Esophagus (tissue), 2 donors: ENCODE measurements around the gene SIN3B. TPM values are rescaled to one million over a fixed set of nuclear protein-coding genes. Genes with fewer than 3 reads are reported as not detected.

Source experiments
- H3K27ac ChIP-seq, 2 donors: one replicate each; pipeline ENCODE4 v1.5.1; 2013; ENCODE audit warnings: low read depth in 2 of 2, mild to moderate bottlenecking in 2 of 2, inconsistent platforms in 1 of 2, low read length in 1 of 2, moderate library complexity in 1 of 2
- H3K27me3 ChIP-seq, 2 donors: one replicate each; pipeline ENCODE4 v1.6.1; 2013; ENCODE audit warnings: low read length in 2 of 2, control low read depth in 1 of 2, mild to moderate bottlenecking in 1 of 2; ENCODE audit not compliant: insufficient read depth in 2 of 2, control insufficient read depth in 1 of 2
- H3K36me3 ChIP-seq, 2 donors: one replicate each; pipeline ENCODE4 v1.6.1; 2013; ENCODE audit warnings: low read length in 1 of 2; ENCODE audit not compliant: control insufficient read depth in 2 of 2, insufficient read depth in 2 of 2
- H3K4me1 ChIP-seq, 2 donors: one replicate each; pipeline ENCODE4 v1.6.1; 2013; ENCODE audit warnings: low read length in 1 of 2; ENCODE audit not compliant: control insufficient read depth in 2 of 2, insufficient read depth in 2 of 2
- H3K4me3 ChIP-seq, 2 donors: one replicate each; pipeline ENCODE4 v1.5.1; 2013; ENCODE audit warnings: low read length in 2 of 2, mild to moderate bottlenecking in 2 of 2, low read depth in 1 of 2, moderate library complexity in 1 of 2
- H3K9me3 ChIP-seq, 2 donors: one replicate each; pipeline ENCODE4 v1.6.1; 2013; ENCODE audit warnings: mild to moderate bottlenecking in 2 of 2, low read depth in 1 of 2, low read length in 1 of 2, moderate library complexity in 1 of 2; ENCODE audit not compliant: control insufficient read depth in 2 of 2, insufficient read depth in 1 of 2
- WGBS, 2 donors: extraction: QIAGEN DNeasy Blood & Tissue Kit; methylation state at CpG; one replicate each; pipeline ENCODE4 v1.1.7; 2013; 5-methylcytosine and 5-hydroxymethylcytosine counted together
- polyA plus RNA-seq, 2 donors: library from polyadenylated mRNA; stranded (reverse); fragments of 200-250 nt; gene quantifications; one replicate each; pipeline ENCODE4 v1.2.3, GENCODE V29; 2013
- donor health status: healthy with polysubstance abuse.
- donor health status: Bipolar disorder and iron deficiency.

The SIN3B gene
- polyA plus RNA-seq, 2 donors, result 19.0 to 40.3 TPM

GRCh38 chr19:16914421-16914820 is 85.2 kb downstream of the SIN3B start:
- 91 to 93% methylated on average over 10 to 11 of the region's 11 CpGs for WGBS, 2 donors
- no peak overlapping the region for H3K27ac ChIP-seq
- H3K4me1 ChIP-seq, result no peaks in the 10 kb centered on the region
- no peaks in the 10 kb centered on the region for H3K36me3 ChIP-seq
- no peaks in the 10 kb centered on the region for H3K27me3 ChIP-seq
- H3K4me3 ChIP-seq, result no peak overlapping the region
- peaks cover 6 to 24% of the 10 kb centered on the region in 2 donors for H3K9me3 ChIP-seq

- no peak overlapping the region for H3K4me3 ChIP-seq
- H3K27me3 ChIP-seq, result no peaks in the 10 kb centered on the region
- H3K4me1 ChIP-seq, result no peaks in the 10 kb centered on the region
- no peak overlapping the region for H3K27ac ChIP-seq
- no peaks in the 10 kb centered on the region for H3K36me3 ChIP-seq
- WGBS, 2 donors, result 61 to 63% methylated on average over 3 of the region's 3 CpGs
- H3K9me3 ChIP-seq, result peaks cover 6 to 27% of the 10 kb centered on the region in 2 donors
Measured at GRCh38 chr19:16915135-16915534, 85.9 kb downstream of the SIN3B start.

- Histone ChIP-seq H3K9me3 (peaks cover 6 to 27% of the 10 kb centered on the region in 2 donors), H3K36me3 (no peaks in the 10 kb centered on the region), H3K4me3 (no peak overlapping the region), H3K27me3 (no peaks in the 10 kb centered on the region), H3K27ac (no peak overlapping the region), H3K4me1 (no peaks in the 10 kb centered on the region)
- WGBS, 2 donors, result 51 to 62% methylated on average over 3 of the region's 3 CpGs
Measured at GRCh38 chr19:16915734-16916133, 86.5 kb downstream of the SIN3B start.

GRCh38 chr19:16917401-16917800 is 88.2 kb downstream of the SIN3B start:
- 80 to 82% methylated on average over 7 of the region's 7 CpGs for WGBS, 2 donors
- no peak overlapping the region for H3K27ac ChIP-seq
- no peaks in the 10 kb centered on the region for H3K36me3 ChIP-seq
- H3K9me3 ChIP-seq, result peaks cover 6 to 27% of the 10 kb centered on the region in 2 donors
- H3K4me3 ChIP-seq, result no peak overlapping the region
- H3K27me3 ChIP-seq, result no peaks in the 10 kb centered on the region
- H3K4me1 ChIP-seq, result peaks cover 0 to 4% of the 10 kb centered on the region in 2 donors

GRCh38 chr19:16919496-16919895 is 90.3 kb downstream of the SIN3B start:
- H3K4me3 ChIP-seq, result no peak overlapping the region
- no peaks in the 10 kb centered on the region for H3K36me3 ChIP-seq
- H3K9me3 ChIP-seq, result peaks cover 3 to 12% of the 10 kb centered on the region in 2 donors
- H3K4me1 ChIP-seq, result peaks cover 0 to 4% of the 10 kb centered on the region in 2 donors
- 67 to 81% methylated on average over 4 of the region's 4 CpGs for WGBS, 2 donors
- no peaks in the 10 kb centered on the region for H3K27me3 ChIP-seq
- H3K27ac ChIP-seq, result no peak overlapping the region

GRCh38 chr19:16920816-16921529 is 91.8 kb downstream of the SIN3B start:
- peaks cover 0 to 7% of the 10 kb centered on the region in 2 donors for H3K9me3 ChIP-seq
- peaks cover 0 to 4% of the 10 kb centered on the region in 2 donors for H3K4me1 ChIP-seq
- no peak overlapping the region for H3K4me3 ChIP-seq
- H3K27ac ChIP-seq, result no peak overlapping the region
- H3K36me3 ChIP-seq, result no peaks in the 10 kb centered on the region
- 47 to 56% methylated on average over 12 of the region's 12 CpGs for WGBS, 2 donors
- no peaks in the 10 kb centered on the region for H3K27me3 ChIP-seq

GRCh38 chr19:16921766-16922591 is 92.8 kb downstream of the SIN3B start:
- Histone ChIP-seq H3K9me3 (peaks cover 0 to 7% of the 10 kb centered on the region in 2 donors), H3K4me1 (peaks cover 0 to 4% of the 10 kb centered on the region in 2 donors), H3K4me3 (no peak overlapping the region), H3K36me3 (no peaks in the 10 kb centered on the region), H3K27ac (no peak overlapping the region), H3K27me3 (no peaks in the 10 kb centered on the region)
- WGBS, 2 donors, result 87 to 88% methylated on average over 21 of the region's 21 CpGs

GRCh38 chr19:16922592-16922934 is 93.4 kb downstream of the SIN3B start:
- WGBS, 2 donors, result 61 to 62% methylated on average over 1 of the region's 1 CpG

GRCh38 chr19:16922949-16923348 is 93.8 kb downstream of the SIN3B start:
- WGBS, 2 donors, result 92 to 94% methylated on average over 13 of the region's 13 CpGs
- H3K27me3 ChIP-seq, result no peaks in the 10 kb centered on the region
- peaks cover 0 to 4% of the 10 kb centered on the region in 2 donors for H3K4me1 ChIP-seq
- H3K4me3 ChIP-seq, result no peak overlapping the region
- no peaks in the 10 kb centered on the region for H3K36me3 ChIP-seq
- H3K9me3 ChIP-seq, result peaks cover 0 to 10% of the 10 kb centered on the region in 2 donors
- no peak overlapping the region for H3K27ac ChIP-seq

More at GRCh38 chr19:16922592-16922934, 93.4 kb downstream of the SIN3B start:
- Histone ChIP-seq H3K36me3 (no peaks in the 10 kb centered on the region), H3K27me3 (no peaks in the 10 kb centered on the region), H3K4me3 (no peak overlapping the region), H3K4me1 (peaks cover 0 to 4% of the 10 kb centered on the region in 2 donors), H3K27ac (no peak overlapping the region), H3K9me3 (peaks cover 0 to 7% of the 10 kb centered on the region in 2 donors)
